ENCODE results near the gene PPP3CA. TPM values are rescaled to one million over a fixed set of nuclear protein-coding genes. Genes with fewer than 3 reads are reported as not detected.

PPP3CA gene
- total RNA-seq, 2 experiments from 2014 or later: 12.9 to 13.8 TPM

- H3K4me3 ChIP-seq (ENCODE audit: low read length): no peak overlapping the region
- ATAC-seq (ENCODE audit: poor library complexity) (no peak), DNase-seq (no peak)
- no peak overlapping the region for H3K27ac Mint-ChIP-seq
- TF ChIP-seq, protein P1, sequence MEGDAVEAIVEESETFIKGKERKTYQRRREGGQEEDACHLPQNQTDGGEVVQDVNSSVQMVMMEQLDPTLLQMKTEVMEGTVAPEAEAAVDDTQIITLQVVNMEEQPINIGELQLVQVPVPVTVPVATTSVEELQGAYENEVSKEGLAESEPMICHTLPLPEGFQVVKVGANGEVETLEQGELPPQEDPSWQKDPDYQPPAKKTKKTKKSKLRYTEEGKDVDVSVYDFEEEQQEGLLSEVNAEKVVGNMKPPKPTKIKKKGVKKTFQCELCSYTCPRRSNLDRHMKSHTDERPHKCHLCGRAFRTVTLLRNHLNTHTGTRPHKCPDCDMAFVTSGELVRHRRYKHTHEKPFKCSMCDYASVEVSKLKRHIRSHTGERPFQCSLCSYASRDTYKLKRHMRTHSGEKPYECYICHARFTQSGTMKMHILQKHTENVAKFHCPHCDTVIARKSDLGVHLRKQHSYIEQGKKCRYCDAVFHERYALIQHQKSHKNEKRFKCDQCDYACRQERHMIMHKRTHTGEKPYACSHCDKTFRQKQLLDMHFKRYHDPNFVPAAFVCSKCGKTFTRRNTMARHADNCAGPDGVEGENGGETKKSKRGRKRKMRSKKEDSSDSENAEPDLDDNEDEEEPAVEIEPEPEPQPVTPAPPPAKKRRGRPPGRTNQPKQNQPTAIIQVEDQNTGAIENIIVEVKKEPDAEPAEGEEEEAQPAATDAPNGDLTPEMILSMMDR (IDR thresholded peaks at IDR 0.05): no peak
- no peak overlapping the region for H3K4me3 Mint-ChIP-seq
- H3K4me1 ChIP-seq (ENCODE audit: insufficient read depth, low read length): peaks cover 4% of the 10 kb centered on the region
- ChIA-PET POLR2A (interaction anchor here (1.0 kb wide), 1 partner anchor 16 kb away, joined by 3 read pairs; no protein-coding TSS in a partner anchor), CTCF (no interaction called here)
- no peaks in the 10 kb centered on the region for H3K9me3 Mint-ChIP-seq
- intact Hi-C loops (cut with DNase I, micrococcal nuclease): no loop called here
- peaks cover 57% of the 10 kb centered on the region for H3K4me1 Mint-ChIP-seq (ENCODE audit: low read depth)
- no peaks in the 10 kb centered on the region for H3K27me3 ChIP-seq (ENCODE audit: control insufficient read depth in 1 of 2, insufficient read depth in 2 of 2, low read length in 2 of 2)
- H3K9me3 ChIP-seq (ENCODE audit: control insufficient read depth in 1 of 2, insufficient read depth in 1 of 2, low read length in 2 of 2): no peaks in the 10 kb centered on the region
- no peak overlapping the region for H3K27ac ChIP-seq (ENCODE audit: low read depth in 1 of 2, low read length in 2 of 2)
- no peaks in the 10 kb centered on the region for H3K36me3 ChIP-seq (ENCODE audit: insufficient read depth, low read length)
- no peaks in the 10 kb centered on the region for H3K27me3 Mint-ChIP-seq
- H3K36me3 Mint-ChIP-seq (ENCODE audit: low read depth): no peaks in the 10 kb centered on the region
These were observed 42.4 kb downstream of the PPP3CA start for GRCh38 chr4:101304916-101305315.

DNA sequence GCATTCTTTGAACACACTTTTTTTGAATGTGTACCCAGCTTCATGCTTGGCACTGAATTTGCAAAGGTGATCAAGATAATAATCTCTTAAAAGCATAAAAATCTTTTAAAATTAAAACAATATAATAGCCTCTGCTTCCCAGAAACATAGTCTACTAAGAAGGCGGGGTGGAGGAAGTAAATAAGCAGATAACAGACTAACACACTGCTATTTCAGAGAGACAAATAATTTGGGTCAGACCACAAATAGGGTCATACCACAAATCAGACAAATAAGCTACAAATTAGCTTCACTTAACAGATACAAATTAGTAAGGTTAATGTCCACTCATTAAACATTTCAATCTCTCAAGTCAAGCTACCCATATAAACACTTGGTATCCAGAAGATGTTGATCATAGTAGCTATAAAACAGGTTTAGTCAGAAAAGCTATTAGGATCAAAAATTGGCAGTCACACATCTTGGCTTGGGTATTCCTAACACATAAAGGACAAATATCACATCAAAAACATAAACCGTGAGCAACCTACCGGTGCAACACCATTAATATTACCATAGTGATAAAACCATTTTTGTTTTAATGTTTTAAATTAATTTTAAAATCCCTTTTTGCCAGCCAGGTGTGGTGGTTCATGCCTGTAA lies 47.3 kb downstream of the PPP3CA start:
- H3K4me1 Mint-ChIP-seq (ENCODE audit: low read depth): peaks cover 17% of the 10 kb centered on the region
- H3K9me3 Mint-ChIP-seq: no peaks in the 10 kb centered on the region
- no peaks in the 10 kb centered on the region for H3K36me3 Mint-ChIP-seq (ENCODE audit: low read depth)
- no peak overlapping the region for H3K4me3 ChIP-seq (ENCODE audit: low read length)
- ATAC-seq (ENCODE audit: poor library complexity): no peak
- H3K27me3 ChIP-seq (ENCODE audit: control insufficient read depth in 1 of 2, insufficient read depth in 2 of 2, low read length in 2 of 2): no peaks in the 10 kb centered on the region
- peaks cover 0 to 2% of the 10 kb centered on the region in 2 experiments for H3K9me3 ChIP-seq (ENCODE audit: control insufficient read depth in 1 of 2, insufficient read depth in 1 of 2, low read length in 2 of 2)
- no peak for DNase-seq
- intact Hi-C loops (cut with DNase I, micrococcal nuclease): no loop called here
- no peaks in the 10 kb centered on the region for H3K36me3 ChIP-seq (ENCODE audit: insufficient read depth, low read length)
- TF ChIP-seq, protein P1 (IDR thresholded peaks at IDR 0.05): no peak
- H3K27ac ChIP-seq (ENCODE audit: low read depth in 1 of 2, low read length in 2 of 2): no peak overlapping the region
- POLR2A ChIA-PET: interaction anchor here (0.9 kb wide), 1 partner anchor 10 kb away, joined by 3 read pairs; no protein-coding TSS in a partner anchor
- CTCF ChIA-PET: no interaction called here
- H3K4me3 Mint-ChIP-seq: no peak overlapping the region
- no peaks in the 10 kb centered on the region for H3K4me1 ChIP-seq (ENCODE audit: insufficient read depth, low read length)
- H3K27ac Mint-ChIP-seq: no peak overlapping the region
- no peaks in the 10 kb centered on the region for H3K27me3 Mint-ChIP-seq

DNA sequence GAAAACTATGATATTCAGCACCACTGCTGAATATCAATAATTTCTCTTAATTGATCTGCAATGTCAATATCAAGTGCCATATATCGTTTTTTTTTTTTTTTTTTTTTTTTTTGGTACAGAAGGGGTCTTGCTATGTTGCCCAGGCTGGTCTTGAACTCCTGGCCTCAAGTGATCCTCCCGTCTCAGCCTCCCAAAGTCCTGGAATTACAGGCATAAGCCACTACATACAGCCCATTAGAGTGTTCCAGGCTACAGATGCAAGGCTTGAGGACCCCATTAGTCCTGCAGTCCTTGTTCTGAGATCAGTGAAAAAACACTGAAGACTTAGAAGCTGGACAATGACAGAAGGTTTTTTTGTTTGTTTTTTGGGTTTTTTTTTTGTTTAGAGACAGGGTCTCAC lies 48.3 kb downstream of the PPP3CA start:
- Histone ChIP-seq H3K27me3 (ENCODE audit: control insufficient read depth in 1 of 2, insufficient read depth in 2 of 2, low read length in 2 of 2) (no peaks in the 10 kb centered on the region), H3K4me1 (ENCODE audit: insufficient read depth, low read length) (no peaks in the 10 kb centered on the region), H3K27ac (ENCODE audit: low read depth in 1 of 2, low read length in 2 of 2) (no peak overlapping the region), H3K4me3 (ENCODE audit: low read length) (no peak overlapping the region), H3K36me3 (ENCODE audit: insufficient read depth, low read length) (no peaks in the 10 kb centered on the region), H3K9me3 (ENCODE audit: control insufficient read depth in 1 of 2, insufficient read depth in 1 of 2, low read length in 2 of 2) (peaks cover 0 to 5% of the 10 kb centered on the region in 2 experiments)
- Mint-ChIP-seq H3K36me3 (ENCODE audit: low read depth) (no peaks in the 10 kb centered on the region), H3K9me3 (no peaks in the 10 kb centered on the region), H3K4me1 (ENCODE audit: low read depth) (peaks cover 13% of the 10 kb centered on the region), H3K27ac (no peak overlapping the region), H3K27me3 (no peaks in the 10 kb centered on the region), H3K4me3 (no peak overlapping the region)
- ChIA-PET CTCF (no interaction called here), POLR2A (no interaction called here)
- TF ChIP-seq, protein P1 (IDR thresholded peaks at IDR 0.05): no peak
- intact Hi-C loops (cut with DNase I, micrococcal nuclease): no loop called here
- ATAC-seq (ENCODE audit: poor library complexity): no peak
- no peak for DNase-seq

Measured in CD4-positive, alpha-beta T cell (primary cell).